DOHH2 (cell line): Measurements from ENCODE around the gene TBX6.

Experiments
- H3F3A ChIP-seq: fragments of 200-600 bp; sonication (generic), shearing (Covaris generic); 2 replicates; pipeline ENCODE4 v1.6.0; 2016; ENCODE audit warnings: antibody characterized with exemption, mild to moderate bottlenecking; ENCODE audit not compliant: control insufficient read depth, insufficient read depth
- H3K27ac ChIP-seq: fragments of 200-600 bp; sonication (generic); 2 replicates; pipeline ENCODE4 v1.5.1; 2014; ENCODE audit warnings: low read depth, mild to moderate bottlenecking, low read length, moderate library complexity
- H3K27me3 ChIP-seq: fragments of 200-600 bp; sonication (generic); 2 replicates; pipeline ENCODE4 v1.6.1; 2014; ENCODE audit warnings: mild to moderate bottlenecking, low read length, mixed read lengths; ENCODE audit not compliant: control insufficient read depth
- H3K36me3 ChIP-seq: fragments of 200-600 bp; sonication (generic); 2 replicates; pipeline ENCODE4 v1.6.1; 2014; ENCODE audit warnings: mild to moderate bottlenecking, low read length, moderate library complexity, mixed read lengths; ENCODE audit not compliant: control insufficient read depth
- H3K4me1 ChIP-seq: fragments of 200-600 bp; sonication (generic); 2 replicates; pipeline ENCODE4 v1.6.1; 2014; ENCODE audit warnings: mild to moderate bottlenecking, low read length, mixed read lengths; ENCODE audit not compliant: control insufficient read depth
- H3K4me2 ChIP-seq: fragments of 200-600 bp; sonication (generic); 2 replicates; pipeline ENCODE4 v1.6.0; 2014; ENCODE audit warnings: mild to moderate bottlenecking, low read length, moderate library complexity
- H3K4me3 ChIP-seq: fragments of 200-600 bp; sonication (generic); 2 replicates; pipeline ENCODE4 v1.5.1; 2014; ENCODE audit warnings: mild to moderate bottlenecking, low read length, mixed read lengths
- H3K79me2 ChIP-seq: fragments of 200-600 bp; sonication (generic); 2 replicates; pipeline ENCODE4 v1.6.1; 2014; ENCODE audit warnings: mild to moderate bottlenecking, low read length, mixed read lengths; ENCODE audit not compliant: control insufficient read depth
- H3K9me2 ChIP-seq: fragments of 200-600 bp; sonication (generic); replicated peaks from 2 replicates; pipeline ENCODE4 v1.6.1; 2014; ENCODE audit warnings: mild to moderate bottlenecking, low read length, mixed read lengths; ENCODE audit not compliant: control insufficient read depth
- H3K9me3 ChIP-seq: fragments of 200-600 bp; sonication (generic); 2 replicates; pipeline ENCODE4 v1.6.1; 2014; ENCODE audit warnings: antibody characterized with exemption, low read length, mixed read lengths; ENCODE audit not compliant: control insufficient read depth, insufficient read depth
- H4K20me1 ChIP-seq: fragments of 200-600 bp; sonication (generic); 2 replicates; pipeline ENCODE4 v1.6.0; 2014; ENCODE audit warnings: low read depth, mild to moderate bottlenecking, antibody characterized with exemption, low read length, moderate library complexity; ENCODE audit not compliant: control insufficient read depth, insufficient read depth
- EZH2phosphoT487 ChIP-seq: fragments of 200-600 bp; sonication (generic); IDR thresholded peaks from 2 replicates; pipeline ENCODE4 v1.6.1; 2017; ENCODE audit warnings: borderline replicate concordance, mild to moderate bottlenecking, antibody characterized with exemption, low read length, moderate library complexity, mixed read lengths
- TF ChIP-seq, protein P1 (sequence below): fragments of 200-600 bp; sonication (generic); IDR thresholded peaks from one replicate; pipeline ENCODE4 v1.5.1; 2014; ENCODE audit warnings: antibody characterized with exemption, mild to moderate bottlenecking, low read depth, low read length; ENCODE audit not compliant: poor library complexity, severe bottlenecking

Gene TBX6

DNA sequence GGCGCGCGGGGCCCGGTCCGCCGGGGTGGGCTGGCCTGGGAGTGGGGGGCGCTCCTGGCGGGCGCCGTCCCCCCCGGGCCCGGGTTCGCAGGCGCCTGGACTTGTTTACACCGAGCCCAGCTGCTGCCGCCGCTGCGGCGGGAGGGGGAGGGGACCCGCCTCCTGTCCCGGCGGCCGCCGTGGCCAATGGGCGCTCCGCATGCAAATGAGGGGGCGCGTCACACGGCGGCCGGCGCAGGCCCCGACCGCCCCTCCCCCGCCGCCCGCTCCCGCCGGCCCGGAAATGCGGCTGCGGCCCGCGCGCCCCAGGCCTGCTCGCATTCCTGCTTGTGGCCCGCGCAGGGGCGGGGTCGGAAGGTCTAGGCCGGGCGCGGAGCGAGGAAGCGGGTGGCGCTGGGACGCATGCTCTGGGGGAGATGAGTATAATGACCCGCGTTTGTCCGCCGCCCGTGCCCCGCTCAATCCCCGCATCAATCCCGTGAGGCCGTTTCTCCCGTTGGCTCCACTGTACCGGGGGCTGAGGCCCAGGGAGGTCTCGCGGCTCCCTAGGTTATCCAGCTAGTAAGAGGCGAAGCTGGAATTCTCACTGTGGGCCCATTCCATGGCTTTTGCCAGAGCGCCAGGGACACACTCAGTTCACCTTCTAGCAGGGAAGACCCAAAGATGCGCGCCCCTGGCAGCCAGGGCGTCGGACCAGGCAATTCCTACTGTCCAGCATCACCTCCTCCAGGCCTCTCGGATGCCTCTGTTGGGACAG is 4.6 kb upstream of the TBX6 start, which contains the start of gene YPEL3:
TSS of gene YPEL3 (minus strand) at position 109 of the 757 bp plus-strand sequence. CDS start 731 bp downstream, outside the sequence.
- Histone ChIP-seq H3K9me2 (no peaks in the 10 kb centered on the region), H3K4me2 (peak within 1 kb of the TSS; percentile 96), H3K79me2 (no peaks in the 10 kb centered on the region), H3K36me3 (peaks cover 15% of the 10 kb centered on the region), H3K27me3 (no peaks in the 10 kb centered on the region), H3K27ac (peak within 1 kb of the TSS; percentile 68), H3K9me3 (peaks cover 22% of the 10 kb centered on the region), H3F3A (peaks cover 13% of the 10 kb centered on the region), H4K20me1 (no peaks in the 10 kb centered on the region), H3K4me3 (peak within 1 kb of the TSS; percentile 81), H3K4me1 (peaks cover 46% of the 10 kb centered on the region)
- TF ChIP-seq, protein P1, sequence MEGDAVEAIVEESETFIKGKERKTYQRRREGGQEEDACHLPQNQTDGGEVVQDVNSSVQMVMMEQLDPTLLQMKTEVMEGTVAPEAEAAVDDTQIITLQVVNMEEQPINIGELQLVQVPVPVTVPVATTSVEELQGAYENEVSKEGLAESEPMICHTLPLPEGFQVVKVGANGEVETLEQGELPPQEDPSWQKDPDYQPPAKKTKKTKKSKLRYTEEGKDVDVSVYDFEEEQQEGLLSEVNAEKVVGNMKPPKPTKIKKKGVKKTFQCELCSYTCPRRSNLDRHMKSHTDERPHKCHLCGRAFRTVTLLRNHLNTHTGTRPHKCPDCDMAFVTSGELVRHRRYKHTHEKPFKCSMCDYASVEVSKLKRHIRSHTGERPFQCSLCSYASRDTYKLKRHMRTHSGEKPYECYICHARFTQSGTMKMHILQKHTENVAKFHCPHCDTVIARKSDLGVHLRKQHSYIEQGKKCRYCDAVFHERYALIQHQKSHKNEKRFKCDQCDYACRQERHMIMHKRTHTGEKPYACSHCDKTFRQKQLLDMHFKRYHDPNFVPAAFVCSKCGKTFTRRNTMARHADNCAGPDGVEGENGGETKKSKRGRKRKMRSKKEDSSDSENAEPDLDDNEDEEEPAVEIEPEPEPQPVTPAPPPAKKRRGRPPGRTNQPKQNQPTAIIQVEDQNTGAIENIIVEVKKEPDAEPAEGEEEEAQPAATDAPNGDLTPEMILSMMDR, result no peak
- no peak for TF ChIP-seq EZH2phosphoT487

- Histone ChIP-seq H3K36me3 (peaks cover 15% of the 10 kb centered on the region), H3K4me2 (peak overlapping the region; percentile 96), H3K4me1 (peaks cover 54% of the 10 kb centered on the region), H3K27ac (no peak overlapping the region), H4K20me1 (no peaks in the 10 kb centered on the region), H3K9me3 (peaks cover 22% of the 10 kb centered on the region), H3K4me3 (peak overlapping the region; percentile 71), H3K79me2 (no peaks in the 10 kb centered on the region), H3F3A (peaks cover 13% of the 10 kb centered on the region), H3K9me2 (no peaks in the 10 kb centered on the region), H3K27me3 (no peaks in the 10 kb centered on the region)
- TF ChIP-seq EZH2phosphoT487, result no peak
Observed at GRCh38 chr16:30095166-30096078, 3.7 kb upstream of the TBX6 start.

- peaks cover 17% of the 10 kb centered on the region for H3F3A ChIP-seq
- no peak for TF ChIP-seq EZH2phosphoT487
- TF ChIP-seq, protein P1, result no peak
- peak overlapping the region; percentile 71 for H3K4me3 ChIP-seq
- no peaks in the 10 kb centered on the region for H3K9me2 ChIP-seq
- no peak overlapping the region for H3K27ac ChIP-seq
- peaks cover 62% of the 10 kb centered on the region for H3K4me1 ChIP-seq
- peaks cover 15% of the 10 kb centered on the region for H3K36me3 ChIP-seq
- H4K20me1 ChIP-seq, result no peaks in the 10 kb centered on the region
- H3K79me2 ChIP-seq, result no peaks in the 10 kb centered on the region
- no peaks in the 10 kb centered on the region for H3K27me3 ChIP-seq
- H3K4me2 ChIP-seq, result peak overlapping the region; percentile 96
- peaks cover 22% of the 10 kb centered on the region for H3K9me3 ChIP-seq
Observed at GRCh38 chr16:30094541-30095165, 2.9 kb upstream of the TBX6 start.
